ENCODE measurements around the gene GPSM3.

Gene GPSM3

GRCh38 chr6:32167761-32168262, 24.6 kb downstream of the GPSM3 start:
- Histone ChIP-seq H4K8ac (ENCODE audit: low read length) (no peak overlapping the region), H3K14ac (ENCODE audit: low read length in 2 of 2) (no peak overlapping the region), H3K36me3 (ENCODE audit: control insufficient read depth in 1 of 2, insufficient read depth in 2 of 2, low read depth in 1 of 2, low read length in 2 of 2) (peaks cover 72 to 73% of the 10 kb centered on the region in 2 experiments), H2AK5ac (ENCODE audit: low read length, severe bottlenecking) (no peak overlapping the region), H3K27me3 (ENCODE audit: control insufficient read depth in 1 of 2, insufficient read depth in 1 of 2, low read length in 2 of 2) (no peaks in the 10 kb centered on the region), H3K18ac (ENCODE audit: low read depth in 1 of 2, low read length in 2 of 2) (no peak overlapping the region), H2BK12ac (ENCODE audit: low read length in 2 of 2) (no peak overlapping the region), H2AFZ (ENCODE audit: low read depth, low read length) (no peak overlapping the region), H3K4ac (ENCODE audit: low read depth in 1 of 2, low read length in 2 of 2) (no peak overlapping the region), H3K4me2 (ENCODE audit: low read length, poor library complexity, severe bottlenecking) (no peak overlapping the region), H2BK5ac (ENCODE audit: low read depth, low read length, poor library complexity, severe bottlenecking) (no peak overlapping the region), H4K91ac (ENCODE audit: low read length) (no peak overlapping the region), H3K4me1 (ENCODE audit: control insufficient read depth, insufficient read depth, low read depth, low read length) (peaks cover 8% of the 10 kb centered on the region), H3K79me1 (replicated peaks; ENCODE audit: low read length, poor library complexity, severe bottlenecking) (peaks cover 21% of the 10 kb centered on the region), H3K9me3 (ENCODE audit: control insufficient read depth, low read length) (no peaks in the 10 kb centered on the region), H3K4me3 (ENCODE audit: insufficient read depth in 1 of 2, low read depth in 1 of 2, low read length in 2 of 2) (no peak overlapping the region), H2BK15ac (ENCODE audit: low read depth, poor library complexity, severe bottlenecking) (no peak overlapping the region), H2BK120ac (ENCODE audit: low read depth, low read length) (no peak overlapping the region), H3K23ac (ENCODE audit: low read length in 2 of 2) (no peak overlapping the region), H3K27ac (ENCODE audit: low read length, poor library complexity, severe bottlenecking) (no peak overlapping the region), H3K9ac (ENCODE audit: low read length) (no peak overlapping the region)
- DNase-seq: no peak
- 92% methylated on average over 6 of the region's 6 CpGs for WGBS

- WGBS: 96% methylated on average over 32 of the region's 32 CpGs
Measured at GRCh38 chr6:32167154-32167760, 25.2 kb downstream of the GPSM3 start.

GRCh38 chr6:32166411-32167061, 25.9 kb downstream of the GPSM3 start:
- DNase-seq: no peak

More at GRCh38 chr6:32167154-32167760, 25.2 kb downstream of the GPSM3 start:
- Histone ChIP-seq H3K18ac (ENCODE audit: low read depth in 1 of 2, low read length in 2 of 2) (no peak overlapping the region), H3K4me2 (ENCODE audit: low read length, poor library complexity, severe bottlenecking) (no peak overlapping the region), H2BK5ac (ENCODE audit: low read depth, low read length, poor library complexity, severe bottlenecking) (no peak overlapping the region), H3K27ac (ENCODE audit: low read length, poor library complexity, severe bottlenecking) (no peak overlapping the region), H3K23ac (ENCODE audit: low read length in 2 of 2) (no peak overlapping the region), H3K4ac (ENCODE audit: low read depth in 1 of 2, low read length in 2 of 2) (no peak overlapping the region), H4K8ac (ENCODE audit: low read length) (no peak overlapping the region), H2BK120ac (ENCODE audit: low read depth, low read length) (no peak overlapping the region), H3K79me1 (replicated peaks; ENCODE audit: low read length, poor library complexity, severe bottlenecking) (peaks cover 21% of the 10 kb centered on the region), H3K36me3 (ENCODE audit: control insufficient read depth in 1 of 2, insufficient read depth in 2 of 2, low read depth in 1 of 2, low read length in 2 of 2) (peaks cover 77 to 78% of the 10 kb centered on the region in 2 experiments), H3K27me3 (ENCODE audit: control insufficient read depth in 1 of 2, insufficient read depth in 1 of 2, low read length in 2 of 2) (no peaks in the 10 kb centered on the region), H3K9me3 (ENCODE audit: control insufficient read depth, low read length) (no peaks in the 10 kb centered on the region), H2BK15ac (ENCODE audit: low read depth, poor library complexity, severe bottlenecking) (no peak overlapping the region), H2AK5ac (ENCODE audit: low read length, severe bottlenecking) (no peak overlapping the region), H3K14ac (ENCODE audit: low read length in 2 of 2) (no peak overlapping the region), H4K91ac (ENCODE audit: low read length) (peak overlapping the region; percentile 5), H3K4me1 (ENCODE audit: control insufficient read depth, insufficient read depth, low read depth, low read length) (peaks cover 8% of the 10 kb centered on the region), H3K4me3 (ENCODE audit: insufficient read depth in 1 of 2, low read depth in 1 of 2, low read length in 2 of 2) (no peak overlapping the region), H2AFZ (ENCODE audit: low read depth, low read length) (no peak overlapping the region), H3K9ac (ENCODE audit: low read length) (no peak overlapping the region), H2BK12ac (ENCODE audit: low read length in 2 of 2) (no peak overlapping the region)
- no peak for DNase-seq

GRCh38 chr6:32164295-32164694, 28.1 kb downstream of the GPSM3 start, which contains the start of gene EGFL8:
EGFL8 (plus strand) TSS chr6:32164595; CDS start chr6:32166166, 1,571 bp downstream.
- no peak within 1 kb of the TSS for H3K27ac ChIP-seq (ENCODE audit: low read length, poor library complexity, severe bottlenecking)
- no peak within 1 kb of the TSS for H3K4ac ChIP-seq (ENCODE audit: low read depth in 1 of 2, low read length in 2 of 2)
- no peak within 1 kb of the TSS for H3K4me2 ChIP-seq (ENCODE audit: low read length, poor library complexity, severe bottlenecking)
- no peak within 1 kb of the TSS for H3K4me3 ChIP-seq (ENCODE audit: insufficient read depth in 1 of 2, low read depth in 1 of 2, low read length in 2 of 2)
- H3K14ac ChIP-seq (ENCODE audit: low read length in 2 of 2): no peak within 1 kb of the TSS
- H2AFZ ChIP-seq (ENCODE audit: low read depth, low read length): no peak within 1 kb of the TSS
- H2BK5ac ChIP-seq (ENCODE audit: low read depth, low read length, poor library complexity, severe bottlenecking): no peak within 1 kb of the TSS
- peaks cover 55 to 59% of the 10 kb centered on the region in 2 experiments for H3K36me3 ChIP-seq (ENCODE audit: control insufficient read depth in 1 of 2, insufficient read depth in 2 of 2, low read depth in 1 of 2, low read length in 2 of 2)
- no peak for DNase-seq
- H4K91ac ChIP-seq (ENCODE audit: low read length): no peak within 1 kb of the TSS
- H3K9ac ChIP-seq (ENCODE audit: low read length): no peak within 1 kb of the TSS
- no peak within 1 kb of the TSS for H2BK120ac ChIP-seq (ENCODE audit: low read depth, low read length)
- H2AK5ac ChIP-seq (ENCODE audit: low read length, severe bottlenecking): no peak within 1 kb of the TSS
- no peak within 1 kb of the TSS for H2BK15ac ChIP-seq (ENCODE audit: low read depth, poor library complexity, severe bottlenecking)
- H4K8ac ChIP-seq (ENCODE audit: low read length): no peak within 1 kb of the TSS
- no peak within 1 kb of the TSS for H3K18ac ChIP-seq (ENCODE audit: low read depth in 1 of 2, low read length in 2 of 2)
- no peaks in the 10 kb centered on the region for H3K27me3 ChIP-seq (ENCODE audit: control insufficient read depth in 1 of 2, insufficient read depth in 1 of 2, low read length in 2 of 2)
- H2BK12ac ChIP-seq (ENCODE audit: low read length in 2 of 2): no peak within 1 kb of the TSS
- no peaks in the 10 kb centered on the region for H3K9me3 ChIP-seq (ENCODE audit: control insufficient read depth, low read length)
- peaks cover 4% of the 10 kb centered on the region for H3K4me1 ChIP-seq (ENCODE audit: control insufficient read depth, insufficient read depth, low read depth, low read length)
- no peak within 1 kb of the TSS for H3K23ac ChIP-seq (ENCODE audit: low read length in 2 of 2)
- H3K79me1 ChIP-seq (replicated peaks; ENCODE audit: low read length, poor library complexity, severe bottlenecking): peaks cover 12% of the 10 kb centered on the region

More at GRCh38 chr6:32166411-32167061, 25.9 kb downstream of the GPSM3 start:
- Histone ChIP-seq H3K4ac (ENCODE audit: low read depth in 1 of 2, low read length in 2 of 2) (no peak overlapping the region), H3K27ac (ENCODE audit: low read length, poor library complexity, severe bottlenecking) (no peak overlapping the region), H3K9ac (ENCODE audit: low read length) (no peak overlapping the region), H3K79me1 (replicated peaks; ENCODE audit: low read length, poor library complexity, severe bottlenecking) (peaks cover 21% of the 10 kb centered on the region), H3K9me3 (ENCODE audit: control insufficient read depth, low read length) (no peaks in the 10 kb centered on the region), H3K27me3 (ENCODE audit: control insufficient read depth in 1 of 2, insufficient read depth in 1 of 2, low read length in 2 of 2) (no peaks in the 10 kb centered on the region), H3K4me2 (ENCODE audit: low read length, poor library complexity, severe bottlenecking) (no peak overlapping the region), H2BK120ac (ENCODE audit: low read depth, low read length) (no peak overlapping the region), H4K91ac (ENCODE audit: low read length) (no peak overlapping the region), H2BK5ac (ENCODE audit: low read depth, low read length, poor library complexity, severe bottlenecking) (no peak overlapping the region), H3K4me1 (ENCODE audit: control insufficient read depth, insufficient read depth, low read depth, low read length) (peaks cover 8% of the 10 kb centered on the region), H3K36me3 (ENCODE audit: control insufficient read depth in 1 of 2, insufficient read depth in 2 of 2, low read depth in 1 of 2, low read length in 2 of 2) (peaks cover 77 to 81% of the 10 kb centered on the region in 2 experiments), H3K23ac (ENCODE audit: low read length in 2 of 2) (no peak overlapping the region), H2AFZ (ENCODE audit: low read depth, low read length) (no peak overlapping the region), H3K14ac (ENCODE audit: low read length in 2 of 2) (no peak overlapping the region), H2BK15ac (ENCODE audit: low read depth, poor library complexity, severe bottlenecking) (no peak overlapping the region), H2BK12ac (ENCODE audit: low read length in 2 of 2) (no peak overlapping the region), H2AK5ac (ENCODE audit: low read length, severe bottlenecking) (no peak overlapping the region), H4K8ac (ENCODE audit: low read length) (no peak overlapping the region), H3K4me3 (ENCODE audit: insufficient read depth in 1 of 2, low read depth in 1 of 2, low read length in 2 of 2) (no peak overlapping the region), H3K18ac (ENCODE audit: low read depth in 1 of 2, low read length in 2 of 2) (no peak overlapping the region)
- 91% methylated on average over 30 of the region's 30 CpGs for WGBS

Data from mesenchymal stem cell (in vitro differentiated cells and primary cell).